Measurements from ENCODE around the gene MAD1L1.

The MAD1L1 gene

GRCh38 chr7:2106440-2106839 is 126.3 kb downstream of the MAD1L1 start:
- TF ChIP-seq SNAI2 (CRISPR knock-in tag; IDR thresholded peaks at IDR 0.05) (no peak), ISL1 (CRISPR knock-in tag; IDR thresholded peaks at IDR 0.05) (no peak), TSHZ2 (CRISPR knock-in tag; IDR thresholded peaks at IDR 0.05) (no peak), CSDC2 (CRISPR knock-in tag; IDR thresholded peaks at IDR 0.05) (no peak), TCF4 (CRISPR knock-in tag; IDR thresholded peaks at IDR 0.05; ENCODE audit: borderline replicate concordance) (no peak), BACH2 (CRISPR knock-in tag; IDR thresholded peaks at IDR 0.05; ENCODE audit: borderline replicate concordance) (no peak)
- no peak for ATAC-seq

GRCh38 chr7:2105917-2106316 is 126.8 kb downstream of the MAD1L1 start:
- no peak for ATAC-seq
- TF ChIP-seq TCF4 (CRISPR knock-in tag; IDR thresholded peaks at IDR 0.05; ENCODE audit: borderline replicate concordance): no peak
- no peak for TF ChIP-seq ZNF565 (CRISPR knock-in tag; conservative IDR thresholded peaks at IDR 0.05; ENCODE audit: low read depth)
- TF ChIP-seq PPARA (CRISPR knock-in tag; IDR thresholded peaks at IDR 0.05; ENCODE audit: borderline replicate concordance): no peak
- no peak for TF ChIP-seq CSDC2 (CRISPR knock-in tag; IDR thresholded peaks at IDR 0.05)
- TF ChIP-seq CREB5 (CRISPR knock-in tag; IDR thresholded peaks at IDR 0.05; ENCODE audit: low read depth): no peak
- no peak for TF ChIP-seq ZNF70 (CRISPR knock-in tag; IDR thresholded peaks at IDR 0.05)
- TF ChIP-seq TSHZ2 (CRISPR knock-in tag; IDR thresholded peaks at IDR 0.05): no peak
- no peak for TF ChIP-seq ZFP30 (CRISPR knock-in tag; IDR thresholded peaks at IDR 0.05)
- no peak for TF ChIP-seq ISL1 (CRISPR knock-in tag; IDR thresholded peaks at IDR 0.05)
- no peak for TF ChIP-seq POU6F1 (CRISPR knock-in tag; IDR thresholded peaks at IDR 0.05; ENCODE audit: borderline replicate concordance, low read depth)
- no peak for TF ChIP-seq SNAI2 (CRISPR knock-in tag; IDR thresholded peaks at IDR 0.05)
- TF ChIP-seq ARNTL (CRISPR knock-in tag; IDR thresholded peaks at IDR 0.05; ENCODE audit: borderline replicate concordance, low read depth): no peak
- TF ChIP-seq PATZ1 (CRISPR knock-in tag; IDR thresholded peaks at IDR 0.05; ENCODE audit: borderline replicate concordance): no peak
- TF ChIP-seq CSRNP3 (CRISPR knock-in tag; IDR thresholded peaks at IDR 0.05): no peak

- no peak for ATAC-seq
- no peak for TF ChIP-seq CREB5 (CRISPR knock-in tag; IDR thresholded peaks at IDR 0.05; ENCODE audit: low read depth)
- no peak for TF ChIP-seq CSDC2 (CRISPR knock-in tag; IDR thresholded peaks at IDR 0.05)
- TF ChIP-seq ZNF565 (CRISPR knock-in tag; conservative IDR thresholded peaks at IDR 0.05; ENCODE audit: low read depth): no peak
- no peak for TF ChIP-seq ZFP30 (CRISPR knock-in tag; IDR thresholded peaks at IDR 0.05)
- no peak for TF ChIP-seq TSHZ2 (CRISPR knock-in tag; IDR thresholded peaks at IDR 0.05)
- no peak for TF ChIP-seq PPARA (CRISPR knock-in tag; IDR thresholded peaks at IDR 0.05; ENCODE audit: borderline replicate concordance)
- TF ChIP-seq PATZ1 (CRISPR knock-in tag; IDR thresholded peaks at IDR 0.05; ENCODE audit: borderline replicate concordance): no peak
- no peak for TF ChIP-seq ISL1 (CRISPR knock-in tag; IDR thresholded peaks at IDR 0.05)
- no peak for TF ChIP-seq ZFP3 (CRISPR knock-in tag; IDR thresholded peaks at IDR 0.05)
These were observed 127.5 kb downstream of the MAD1L1 start for GRCh38 chr7:2105280-2105679.

Measured in SK-N-SH treated with all-trans-retinoic acid at 6 μM for 48 hours (cell line).